PC-9 (cell line): ENCODE measurements around the gene NELL1. TPM values are rescaled to one million over a fixed set of nuclear protein-coding genes. Genes with fewer than 3 reads are reported as not detected.

Experiments
- BruUV-seq: library from RNA; stranded (reverse); fragments of 400-500 nt; replicated peaks from 2 replicates; lab custom pipeline; 2021; lab: Mats Ljungman, UMichigan
- CTCF ChIA-PET: fragments of 300-600 bp; sonication (Branson Sonifier 250); formaldehyde crosslinking; loops from one replicate; lab custom pipeline; 2022; ENCODE audit warnings: antibody characterized with exemption; lab: Charles Lee
- POLR2A ChIA-PET: fragments of 300-600 bp; sonication (Branson Sonifier 250); formaldehyde crosslinking; loops from one replicate; lab custom pipeline; 2022; ENCODE audit warnings: antibody characterized with exemption; ENCODE audit not compliant: unreplicated experiment; lab: Charles Lee
- DNase-seq, 2 experiments: peaks; one replicate each; pipeline versions ENCODE4 v3.0.0 to v3.0.0-alpha.2; 2015 to 2022; ENCODE audit warnings: mixed read lengths in 1 of 2
- H2AFZ ChIP-seq: fragments of 200-600 bp; sonication (generic); 2 replicates; pipeline ENCODE4 v1.8.1; 2017; ENCODE audit warnings: antibody characterized with exemption
- H3F3A ChIP-seq: fragments of 200-600 bp; sonication (generic); 2 replicates; pipeline ENCODE4 v1.8.1; 2017; ENCODE audit warnings: antibody characterized with exemption, mild to moderate bottlenecking, low read depth; ENCODE audit not compliant: insufficient read depth
- H3K27ac ChIP-seq: fragments of 200-600 bp; sonication (generic); 2 replicates; pipeline ENCODE4 v1.6.1; 2016; ENCODE audit warnings: mixed run types
- H3K27me3 ChIP-seq: fragments of 200-600 bp; sonication (generic); 2 replicates; pipeline ENCODE4 v1.6.1; 2016; ENCODE audit warnings: low read depth, mixed run types; ENCODE audit not compliant: insufficient read depth
- H3K36me3 ChIP-seq: fragments of 200-600 bp; sonication (generic); 2 replicates; pipeline ENCODE4 v1.6.1; 2016; ENCODE audit warnings: low read depth, mixed run types
- H3K4me1 ChIP-seq: fragments of 200-600 bp; sonication (generic); replicated peaks from 2 replicates; pipeline ENCODE4 v1.6.1; 2016; ENCODE audit warnings: mixed run types; ENCODE audit not compliant: insufficient read depth
- H3K4me2 ChIP-seq: fragments of 200-600 bp; sonication (generic); 2 replicates; pipeline ENCODE4 v1.6.1; 2017; ENCODE audit warnings: mixed run types
- H3K4me3 ChIP-seq: fragments of 200-600 bp; sonication (generic); 2 replicates; pipeline ENCODE4 v1.6.1; 2016; ENCODE audit warnings: mixed run types
- H3K79me2 ChIP-seq: fragments of 200-600 bp; sonication (generic); 2 replicates; pipeline ENCODE4 v1.6.1; 2017; ENCODE audit warnings: low read depth, mixed run types
- H3K9me2 ChIP-seq: fragments of 200-600 bp; sonication (generic); 2 replicates; pipeline ENCODE4 v1.8.1; 2017; ENCODE audit warnings: mild to moderate bottlenecking; ENCODE audit not compliant: insufficient read depth
- H3K9me3 ChIP-seq: fragments of 200-600 bp; sonication (generic); 2 replicates; pipeline ENCODE4 v1.8.1; 2016; ENCODE audit warnings: low read depth; ENCODE audit not compliant: insufficient read depth
- H4K20me1 ChIP-seq: fragments of 200-600 bp; sonication (generic); 2 replicates; pipeline ENCODE4 v1.8.1; 2017; ENCODE audit not compliant: insufficient read depth
- CTCF ChIP-seq: fragments of 200-600 bp; sonication (generic); conservative IDR thresholded peaks from 2 replicates; pipeline ENCODE4 v1.6.1; 2017; ENCODE audit warnings: mixed run types, antibody characterized with exemption, mild to moderate bottlenecking, moderate library complexity
- EZH2 ChIP-seq: fragments of 200-600 bp; sonication (generic); IDR thresholded peaks from 2 replicates; pipeline ENCODE4 v1.8.0; 2017; ENCODE audit warnings: antibody characterized with exemption, low read depth
- intact Hi-C: fragments of 100-400 bp; cut with micrococcal nuclease; formaldehyde crosslinking; loops from one replicate; pipeline ENCODE4 v1.10.0; 2022; ENCODE audit not compliant: unreplicated experiment
- total RNA-seq: library from RNA; stranded (reverse); gene quantifications from 2 replicates; pipeline ENCODE4 v1.2.3, GENCODE V29; 2021

The NELL1 gene
- total RNA-seq, 1 experiment from 2014 or later, result not detected

GRCh38 chr11:21602699-21603098 is 933.3 kb downstream of the NELL1 start:
- H3K36me3 ChIP-seq, result no peaks in the 10 kb centered on the region
- no peaks in the 10 kb centered on the region for H4K20me1 ChIP-seq
- DNase-seq, result no peak
- ChIA-PET CTCF (no interaction called here), POLR2A (no interaction called here)
- TF ChIP-seq CTCF (no peak), EZH2 (no peak)
- no peaks in the 10 kb centered on the region for H3F3A ChIP-seq
- no peak overlapping the region for H2AFZ ChIP-seq
- no peaks in the 10 kb centered on the region for H3K79me2 ChIP-seq
- H3K4me2 ChIP-seq, result no peak overlapping the region
- H3K27ac ChIP-seq, result no peak overlapping the region
- no peaks in the 10 kb centered on the region for H3K4me1 ChIP-seq
- no peak overlapping the region for H3K4me3 ChIP-seq
- no peaks in the 10 kb centered on the region for H3K9me3 ChIP-seq
- intact Hi-C loops, result no loop called here
- no peaks in the 10 kb centered on the region for H3K9me2 ChIP-seq
- H3K27me3 ChIP-seq, result no peaks in the 10 kb centered on the region
- BruUV-seq, result no TSS peak

GRCh38 chr11:21603886-21604285 is 934.5 kb downstream of the NELL1 start:
- CTCF ChIA-PET, result no interaction called here
- intact Hi-C loops, result no loop called here
- H2AFZ ChIP-seq, result no peak overlapping the region
- H3K27me3 ChIP-seq, result no peaks in the 10 kb centered on the region
- H3K36me3 ChIP-seq, result no peaks in the 10 kb centered on the region
- no peaks in the 10 kb centered on the region for H3K4me1 ChIP-seq
- no peak overlapping the region for H3K4me3 ChIP-seq
- H3K27ac ChIP-seq, result no peak overlapping the region
- H4K20me1 ChIP-seq, result no peaks in the 10 kb centered on the region
- no peaks in the 10 kb centered on the region for H3K9me2 ChIP-seq
- no peaks in the 10 kb centered on the region for H3K79me2 ChIP-seq
- no peaks in the 10 kb centered on the region for H3F3A ChIP-seq
- TF ChIP-seq EZH2 (no peak), CTCF (no peak)
- no peak for DNase-seq
- POLR2A ChIA-PET, result no interaction called here
- no peaks in the 10 kb centered on the region for H3K9me3 ChIP-seq
- BruUV-seq, result no TSS peak
- H3K4me2 ChIP-seq, result no peak overlapping the region

- no TSS peak for BruUV-seq
- Histone ChIP-seq H3K4me3 (no peak overlapping the region), H3K4me1 (no peaks in the 10 kb centered on the region), H2AFZ (no peak overlapping the region), H3F3A (no peaks in the 10 kb centered on the region), H3K27me3 (no peaks in the 10 kb centered on the region), H3K27ac (no peak overlapping the region), H3K36me3 (no peaks in the 10 kb centered on the region), H3K9me3 (no peaks in the 10 kb centered on the region), H3K79me2 (no peaks in the 10 kb centered on the region), H4K20me1 (no peaks in the 10 kb centered on the region), H3K4me2 (no peak overlapping the region), H3K9me2 (no peaks in the 10 kb centered on the region)
- intact Hi-C loops, result no loop called here
- POLR2A ChIA-PET, result no interaction called here
- CTCF ChIA-PET, result no interaction called here
- no peak for DNase-seq
- TF ChIP-seq CTCF, result no peak
These were observed 935.2 kb downstream of the NELL1 start for GRCh38 chr11:21604564-21604963.
